ENCODE data around the gene PATJ.

Gene PATJ

DNA sequence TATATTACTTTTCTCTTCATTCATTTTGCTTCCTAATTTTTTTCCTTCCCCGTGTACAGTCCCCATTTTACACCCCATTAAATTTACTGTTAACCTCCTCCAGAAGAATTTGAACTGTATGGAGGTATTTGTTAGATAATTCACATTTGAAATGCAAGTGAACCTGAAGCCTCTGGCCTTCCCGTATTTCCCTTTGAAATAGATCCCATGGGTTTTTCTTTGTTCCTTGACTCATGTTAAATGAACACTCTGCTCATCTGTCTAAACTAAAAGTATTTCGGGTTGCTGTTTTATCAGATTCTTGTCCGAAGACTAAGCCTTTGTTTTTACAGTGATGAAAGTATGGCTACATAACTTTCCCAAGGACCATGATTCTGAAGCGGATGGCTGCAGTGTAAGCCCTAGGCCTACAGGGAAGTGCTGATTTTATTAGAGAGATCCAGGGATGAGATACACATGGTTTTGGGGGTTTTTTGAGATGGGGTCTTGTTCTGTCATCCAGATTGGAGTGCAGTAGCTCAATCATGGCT lies 187.9 kb downstream of the PATJ start:
- H3K4me3 ChIP-seq (replicated peaks; ENCODE audit: insufficient read depth, low read length), result no peak overlapping the region
- H3K27me3 ChIP-seq (ENCODE audit: insufficient read depth, poor library complexity, severe bottlenecking), result peaks cover 5% of the 10 kb centered on the region
- no peak overlapping the region for H3K27ac ChIP-seq (replicated peaks)
- DNase-seq (ENCODE audit: low read depth in 1 of 2, low spot score in 1 of 2), result no peak
- TF ChIP-seq, protein P1, sequence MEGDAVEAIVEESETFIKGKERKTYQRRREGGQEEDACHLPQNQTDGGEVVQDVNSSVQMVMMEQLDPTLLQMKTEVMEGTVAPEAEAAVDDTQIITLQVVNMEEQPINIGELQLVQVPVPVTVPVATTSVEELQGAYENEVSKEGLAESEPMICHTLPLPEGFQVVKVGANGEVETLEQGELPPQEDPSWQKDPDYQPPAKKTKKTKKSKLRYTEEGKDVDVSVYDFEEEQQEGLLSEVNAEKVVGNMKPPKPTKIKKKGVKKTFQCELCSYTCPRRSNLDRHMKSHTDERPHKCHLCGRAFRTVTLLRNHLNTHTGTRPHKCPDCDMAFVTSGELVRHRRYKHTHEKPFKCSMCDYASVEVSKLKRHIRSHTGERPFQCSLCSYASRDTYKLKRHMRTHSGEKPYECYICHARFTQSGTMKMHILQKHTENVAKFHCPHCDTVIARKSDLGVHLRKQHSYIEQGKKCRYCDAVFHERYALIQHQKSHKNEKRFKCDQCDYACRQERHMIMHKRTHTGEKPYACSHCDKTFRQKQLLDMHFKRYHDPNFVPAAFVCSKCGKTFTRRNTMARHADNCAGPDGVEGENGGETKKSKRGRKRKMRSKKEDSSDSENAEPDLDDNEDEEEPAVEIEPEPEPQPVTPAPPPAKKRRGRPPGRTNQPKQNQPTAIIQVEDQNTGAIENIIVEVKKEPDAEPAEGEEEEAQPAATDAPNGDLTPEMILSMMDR (IDR thresholded peaks at IDR 0.05; ENCODE audit: insufficient read depth, low read length), result no peak
- TF ChIP-seq POLR2AphosphoS5 (IDR thresholded peaks at IDR 0.05; ENCODE audit: low read depth), result no peak
- no peak for TF ChIP-seq SPI1 (IDR thresholded peaks at IDR 0.05; ENCODE audit: borderline replicate concordance, low read depth)
- TF ChIP-seq GABPA (IDR thresholded peaks at IDR 0.05; ENCODE audit: low read depth), result no peak
- TF ChIP-seq, protein P2, sequence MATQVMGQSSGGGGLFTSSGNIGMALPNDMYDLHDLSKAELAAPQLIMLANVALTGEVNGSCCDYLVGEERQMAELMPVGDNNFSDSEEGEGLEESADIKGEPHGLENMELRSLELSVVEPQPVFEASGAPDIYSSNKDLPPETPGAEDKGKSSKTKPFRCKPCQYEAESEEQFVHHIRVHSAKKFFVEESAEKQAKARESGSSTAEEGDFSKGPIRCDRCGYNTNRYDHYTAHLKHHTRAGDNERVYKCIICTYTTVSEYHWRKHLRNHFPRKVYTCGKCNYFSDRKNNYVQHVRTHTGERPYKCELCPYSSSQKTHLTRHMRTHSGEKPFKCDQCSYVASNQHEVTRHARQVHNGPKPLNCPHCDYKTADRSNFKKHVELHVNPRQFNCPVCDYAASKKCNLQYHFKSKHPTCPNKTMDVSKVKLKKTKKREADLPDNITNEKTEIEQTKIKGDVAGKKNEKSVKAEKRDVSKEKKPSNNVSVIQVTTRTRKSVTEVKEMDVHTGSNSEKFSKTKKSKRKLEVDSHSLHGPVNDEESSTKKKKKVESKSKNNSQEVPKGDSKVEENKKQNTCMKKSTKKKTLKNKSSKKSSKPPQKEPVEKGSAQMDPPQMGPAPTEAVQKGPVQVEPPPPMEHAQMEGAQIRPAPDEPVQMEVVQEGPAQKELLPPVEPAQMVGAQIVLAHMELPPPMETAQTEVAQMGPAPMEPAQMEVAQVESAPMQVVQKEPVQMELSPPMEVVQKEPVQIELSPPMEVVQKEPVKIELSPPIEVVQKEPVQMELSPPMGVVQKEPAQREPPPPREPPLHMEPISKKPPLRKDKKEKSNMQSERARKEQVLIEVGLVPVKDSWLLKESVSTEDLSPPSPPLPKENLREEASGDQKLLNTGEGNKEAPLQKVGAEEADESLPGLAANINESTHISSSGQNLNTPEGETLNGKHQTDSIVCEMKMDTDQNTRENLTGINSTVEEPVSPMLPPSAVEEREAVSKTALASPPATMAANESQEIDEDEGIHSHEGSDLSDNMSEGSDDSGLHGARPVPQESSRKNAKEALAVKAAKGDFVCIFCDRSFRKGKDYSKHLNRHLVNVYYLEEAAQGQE (IDR thresholded peaks at IDR 0.05; ENCODE audit: insufficient replicate concordance, low read depth), result no peak

DNA sequence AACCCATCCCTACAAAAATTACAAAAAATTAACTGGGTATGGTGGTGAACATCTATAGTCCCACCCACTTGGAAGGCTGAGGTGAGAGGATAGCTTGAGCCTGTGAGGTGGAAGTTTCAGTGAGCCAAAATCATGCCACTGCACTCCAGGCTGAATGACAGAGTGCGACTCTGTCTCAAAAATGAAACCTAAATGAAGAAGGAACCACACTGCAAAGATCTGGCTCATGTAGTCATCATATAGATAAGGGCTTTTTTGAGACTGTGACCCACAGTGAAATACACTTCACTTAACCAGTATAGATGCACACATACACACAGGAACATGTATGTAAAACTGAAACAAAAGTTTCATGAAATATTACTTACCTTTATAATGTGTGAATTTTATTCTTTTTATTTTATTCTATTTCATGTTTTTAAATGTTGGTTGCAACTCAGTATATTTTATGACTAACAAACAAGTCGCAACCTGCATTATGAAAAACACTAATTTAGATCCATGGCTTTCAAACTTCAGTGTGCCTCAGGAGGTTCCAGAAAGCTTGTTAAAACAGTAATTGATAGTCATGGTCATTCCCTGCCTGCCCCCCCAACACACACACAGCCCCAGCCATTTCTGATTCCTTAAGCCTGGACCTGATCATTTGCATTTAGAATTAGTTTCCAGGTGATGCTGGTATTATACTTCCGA lies 189.5 kb downstream of the PATJ start:
- no peak overlapping the region for H3K4me3 ChIP-seq (replicated peaks; ENCODE audit: insufficient read depth, low read length)
- no peak for TF ChIP-seq SPI1 (IDR thresholded peaks at IDR 0.05; ENCODE audit: borderline replicate concordance, low read depth)
- no peak for TF ChIP-seq GABPA (IDR thresholded peaks at IDR 0.05; ENCODE audit: low read depth)
- TF ChIP-seq, protein P2 (IDR thresholded peaks at IDR 0.05; ENCODE audit: insufficient replicate concordance, low read depth), result no peak
- no peak for TF ChIP-seq POLR2AphosphoS5 (IDR thresholded peaks at IDR 0.05; ENCODE audit: low read depth)
- TF ChIP-seq, protein P1 (IDR thresholded peaks at IDR 0.05; ENCODE audit: insufficient read depth, low read length), result no peak
- H3K27ac ChIP-seq (replicated peaks), result no peak overlapping the region
- DNase-seq (ENCODE audit: low read depth in 1 of 2, low spot score in 1 of 2), result no peak
- peaks cover 5% of the 10 kb centered on the region for H3K27me3 ChIP-seq (ENCODE audit: insufficient read depth, poor library complexity, severe bottlenecking)

DNA sequence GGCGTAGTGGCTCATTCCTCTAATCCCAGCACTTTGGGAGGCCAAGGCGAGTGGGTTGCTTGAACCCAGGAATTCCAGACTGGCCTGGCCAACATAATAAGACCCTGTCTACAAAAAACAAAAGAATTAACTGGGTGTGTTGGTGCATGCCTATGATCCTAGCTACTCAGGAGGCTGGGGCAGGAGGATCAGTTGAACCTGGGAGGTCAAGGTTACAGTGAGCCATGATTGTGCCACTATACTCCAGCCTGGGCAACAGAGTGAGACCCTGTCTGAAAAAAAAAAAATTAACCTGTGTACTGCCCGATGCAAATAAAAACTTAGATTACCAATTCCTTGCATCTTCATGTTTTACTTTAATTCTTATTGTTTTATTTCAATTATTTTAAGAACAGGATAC lies 193.2 kb downstream of the PATJ start:
- H3K4me3 ChIP-seq (replicated peaks; ENCODE audit: insufficient read depth, low read length), result no peak overlapping the region
- H3K27ac ChIP-seq (replicated peaks), result no peak overlapping the region
- TF ChIP-seq GABPA (IDR thresholded peaks at IDR 0.05; ENCODE audit: low read depth) (no peak), SPI1 (IDR thresholded peaks at IDR 0.05; ENCODE audit: borderline replicate concordance, low read depth) (no peak), POLR2AphosphoS5 (IDR thresholded peaks at IDR 0.05; ENCODE audit: low read depth) (no peak)
- TF ChIP-seq, protein P1 (IDR thresholded peaks at IDR 0.05; ENCODE audit: insufficient read depth, low read length), result no peak
- TF ChIP-seq, protein P2 (IDR thresholded peaks at IDR 0.05; ENCODE audit: insufficient replicate concordance, low read depth), result no peak
- H3K27me3 ChIP-seq (ENCODE audit: insufficient read depth, poor library complexity, severe bottlenecking), result no peaks in the 10 kb centered on the region
- DNase-seq (ENCODE audit: low read depth in 1 of 2, low spot score in 1 of 2), result no peak

All from HL-60 (cell line).